K562 (cell line): Measurements from ENCODE around the gene LGALS8.

ENCODE experiments used
- NFIC ChIP-seq: fragments of 450-650 bp; IDR thresholded peaks from 2 replicates; pipeline ENCODE4 v1.6.1; 2017; ENCODE audit warnings: mild to moderate bottlenecking, inconsistent platforms
- SMAD3 ChIP-seq: fragments of 450-650 bp; formaldehyde crosslinking; conservative IDR thresholded peaks from 2 replicates; pipeline ENCODE4 v1.4.0; 2020; ENCODE audit warnings: mild to moderate bottlenecking
- SP1 ChIP-seq: sonication (generic); formaldehyde crosslinking; IDR thresholded peaks from 2 replicates; pipeline ENCODE4 v1.8.1; 2022; ENCODE audit warnings: mild to moderate bottlenecking, missing genetic modification reagents

- TF ChIP-seq SP1 (CRISPR knock-in tag): no peak
- TF ChIP-seq NFIC: no peak
- TF ChIP-seq SMAD3 (CRISPR knock-in tag): no peak
Measured at GRCh38 chr1:236535662-236536161, 11.9 kb downstream of the LGALS8 start.
